Transverse colon (tissue), 4 donors: ENCODE results near the gene PTH1R. TPM values are rescaled to one million over a fixed set of nuclear protein-coding genes. Genes with fewer than 3 reads are reported as not detected.
"Not testable (repeated sequence)": the region's sequence is repeated elsewhere in the genome, so short reads cannot be mapped to it uniquely, and the experiment has no call there.

ENCODE experiments used
- DNase-seq: peaks from one replicate; pipeline ENCODE4 v3.0.0-alpha.2; 2019
- H3K27ac ChIP-seq, 4 donors: fragments of 200-600 bp; sonication (generic); 2 replicates each; pipeline ENCODE4 v1.5.1; 2016 to 2018; ENCODE audit warnings: inconsistent platforms in 4 of 4
- H3K27me3 ChIP-seq: fragments of 200-600 bp; sonication (generic); 2 replicates; pipeline ENCODE4 v1.5.1; 2017; ENCODE audit warnings: inconsistent platforms
- H3K36me3 ChIP-seq, 4 donors: fragments of 200-600 bp; sonication (generic); 2 replicates each; pipeline ENCODE4 v1.5.1; 2017 to 2019; ENCODE audit warnings: inconsistent platforms in 4 of 4
- H3K4me1 ChIP-seq, 4 donors: fragments of 200-600 bp; sonication (generic); 2 replicates each; pipeline ENCODE4 v1.5.1; 2017 to 2020; ENCODE audit warnings: inconsistent platforms in 4 of 4
- H3K4me3 ChIP-seq, 4 donors: fragments of 200-600 bp; sonication (generic); 1 replicate in 1 of 4; 2 replicates in 3 of 4; pipeline versions ENCODE4 v1.5.1 to v1.6.1; 2017 to 2019; ENCODE audit warnings: inconsistent platforms in 4 of 4
- H3K9me3 ChIP-seq, 2 donors: fragments of 200-600 bp; sonication (generic); 2 replicates each; pipeline ENCODE4 v1.5.1; 2017 to 2019; ENCODE audit warnings: inconsistent platforms in 2 of 2
- CTCF ChIP-seq, 5 experiments: fragments of 200-600 bp in 3 of 5; fragments of 450-650 bp in 2 of 5; sonication (generic) in 3 of 5; IDR thresholded peaks; 1 replicate in 2 of 5; 2 replicates in 3 of 5; pipeline ENCODE4 v1.5.1; 2016 to 2017; ENCODE audit warnings: antibody characterized with exemption in 5 of 5, inconsistent platforms in 3 of 5, mild to moderate bottlenecking in 2 of 5, moderate library complexity in 1 of 5
- EP300 ChIP-seq: sonication (generic); formaldehyde crosslinking; IDR thresholded peaks from one replicate; pipeline ENCODE4 v1.6.1; 2017; ENCODE audit warnings: antibody characterized with exemption, low read depth
- POLR2A ChIP-seq: fragments of 450-650 bp; IDR thresholded peaks from one replicate; pipeline ENCODE4 v1.6.1; 2016; ENCODE audit warnings: antibody characterized with exemption, mild to moderate bottlenecking, moderate library complexity
- POLR2AphosphoS5 ChIP-seq, 3 donors: sonication (generic); formaldehyde crosslinking; IDR thresholded peaks; one replicate each; pipeline ENCODE4 v1.6.1; 2016; ENCODE audit warnings: antibody characterized with exemption in 3 of 3
- WGBS, 2 donors: methylation state at CpG; one replicate each; pipeline ENCODE4 v1.1.5; 2018; ENCODE audit warnings: low coverage in 1 of 2; 5-methylcytosine and 5-hydroxymethylcytosine counted together
- in situ Hi-C, 4 donors: fragments of 200-750 bp; cut with MboI; loops; one replicate each; pipeline versions ENCODE4 v1.15.0 to v1.15.1; 2017; ENCODE audit warnings: low sequenced_read_pairs in 3 of 4, low pct_ligation_motif_present in 1 of 4, low pct_unique_long_range_greater_than_20kb in 1 of 4
- intact Hi-C: fragments of 100-400 bp; cut with DNase I; formaldehyde crosslinking; loops from one replicate; pipeline ENCODE4 v1.15.1; 2023; ENCODE audit warnings: low total_unique reads
- total RNA-seq, 4 donors: library from RNA; depleted of rRNA; stranded (reverse); fragments of >200 nt; gene quantifications; one replicate each; pipeline ENCODE4 v1.1.0, GENCODE V29; 2016

The PTH1R gene
- total RNA-seq, 4 donors from 2014 or later: 0.60 to 2.5 (median 1.4) TPM; not detected in 1

- Histone ChIP-seq H3K27ac (no peak overlapping the region), H3K4me3 (no peak overlapping the region), H3K27me3 (no peaks in the 10 kb centered on the region), H3K4me1 (peaks cover 4 to 18% (median 13%) of the 10 kb centered on the region in 4 donors), H3K36me3 (no peaks in the 10 kb centered on the region), H3K9me3 (no peaks in the 10 kb centered on the region)
- WGBS, 2 donors: 76% methylated on average over 6 of the region's 6 CpGs; no CpG with 5 or more reads in 1 of the 2 donors
- in situ Hi-C loops: no loop called here
- DNase-seq: no peak
- intact Hi-C loops: no loop called here
- TF ChIP-seq EP300: no peak
- no peak for TF ChIP-seq POLR2A
- TF ChIP-seq POLR2AphosphoS5 (IDR thresholded peaks at IDR 0.05): no peak
- no peak for TF ChIP-seq CTCF (IDR thresholded peaks at IDR 0.05)
These were observed 32.7 kb downstream of the PTH1R start for GRCh38 chr3:46910166-46910760.

GRCh38 chr3:46910914-46911313, 33.4 kb downstream of the PTH1R start:
- intact Hi-C loops, H3K27me3 ChIP-seq, DNase-seq, H3K27ac ChIP-seq, H3K4me3 ChIP-seq, H3K36me3 ChIP-seq, in situ Hi-C loops, H3K9me3 ChIP-seq: not testable (repeated sequence)
- 46 to 75% methylated on average over 7 to 10 of the region's 10 CpGs for WGBS, 2 donors
- peaks cover 4 to 18% (median 13%) of the 10 kb centered on the region in 4 donors for H3K4me1 ChIP-seq

- TF ChIP-seq POLR2AphosphoS5 (IDR thresholded peaks at IDR 0.05) (no peak), POLR2A (no peak), EP300 (no peak), CTCF (IDR thresholded peaks at IDR 0.05) (no peak)
- no peak for DNase-seq
- in situ Hi-C loops (no loop called here), intact Hi-C loops (no loop called here)
- Histone ChIP-seq H3K4me1 (peaks cover 4 to 18% (median 13%) of the 10 kb centered on the region in 4 donors), H3K36me3 (no peaks in the 10 kb centered on the region), H3K9me3 (no peaks in the 10 kb centered on the region), H3K4me3 (no peak overlapping the region), H3K27ac (no peak overlapping the region), H3K27me3 (no peaks in the 10 kb centered on the region)
- WGBS, 2 donors: 44 to 82% methylated on average over 1 to 3 of the region's 3 CpGs
These were observed 35.5 kb downstream of the PTH1R start for GRCh38 chr3:46912986-46913385.

- no peak overlapping the region for H3K27ac ChIP-seq
- WGBS, 2 donors: 19 to 50% methylated on average over 2 to 8 of the region's 8 CpGs
- no peaks in the 10 kb centered on the region for H3K27me3 ChIP-seq
- TF ChIP-seq POLR2AphosphoS5 (IDR thresholded peaks at IDR 0.05): peak in 1 of 3 donors; percentile 34
- TF ChIP-seq CTCF (IDR thresholded peaks at IDR 0.05): no peak
- H3K4me1 ChIP-seq: peaks cover 4 to 18% (median 13%) of the 10 kb centered on the region in 4 donors
- no peak overlapping the region for H3K4me3 ChIP-seq
- in situ Hi-C loops: no loop called here
- DNase-seq: peak; percentile 69
- intact Hi-C loops: no loop called here
- H3K9me3 ChIP-seq: no peaks in the 10 kb centered on the region
- peaks cover 0 to 6% (median 0%) of the 10 kb centered on the region in 4 donors for H3K36me3 ChIP-seq
These were observed 36.1 kb downstream of the PTH1R start for GRCh38 chr3:46913644-46914043.

GRCh38 chr3:46914849-46915248, 37.3 kb downstream of the PTH1R start:
- 75 to 90% methylated on average over 4 to 7 of the region's 7 CpGs for WGBS, 2 donors
- H3K27ac ChIP-seq: no peak overlapping the region
- H3K27me3 ChIP-seq: no peaks in the 10 kb centered on the region
- peaks cover 0 to 18% (median 0%) of the 10 kb centered on the region in 4 donors for H3K36me3 ChIP-seq
- no peak for DNase-seq
- intact Hi-C loops (no loop called here), in situ Hi-C loops (no loop called here)
- TF ChIP-seq CTCF (IDR thresholded peaks at IDR 0.05) (no peak), POLR2A (no peak), POLR2AphosphoS5 (IDR thresholded peaks at IDR 0.05) (no peak), EP300 (no peak)
- H3K4me1 ChIP-seq: peaks cover 0 to 9% (median 5%) of the 10 kb centered on the region in 4 donors
- no peaks in the 10 kb centered on the region for H3K9me3 ChIP-seq
- no peak overlapping the region for H3K4me3 ChIP-seq
